H7 (cell line): ENCODE data around the gene RNF225. TPM values are rescaled to one million over a fixed set of nuclear protein-coding genes. Genes with fewer than 3 reads are reported as not detected.
"Not testable (repeated sequence)": the region's sequence is repeated elsewhere in the genome, so short reads cannot be mapped to it uniquely, and the experiment has no call there.

Experiments used
- DNase-seq: peaks from one replicate; pipeline ENCODE4 v3.0.0; 2012
- H3K27me3 ChIP-seq: 2 replicates; pipeline ENCODE4 v1.6.0; 2011; ENCODE audit warnings: mild to moderate bottlenecking, low read length; ENCODE audit not compliant: control insufficient read depth, insufficient read depth
- H3K36me3 ChIP-seq: replicated peaks from 2 replicates; pipeline ENCODE4 v1.5.1; 2011; ENCODE audit warnings: low read length; ENCODE audit not compliant: control insufficient read depth, insufficient read depth
- H3K4me3 ChIP-seq: 2 replicates; pipeline ENCODE4 v1.5.1; 2011; ENCODE audit warnings: low read depth, mild to moderate bottlenecking, control low read depth, low read length, moderate library complexity; ENCODE audit not compliant: insufficient read depth
- total RNA-seq: library from RNA; depleted of rRNA; stranded (reverse); fragments of >200 nt; shearing (Covaris generic); gene quantifications from 2 replicates; pipeline ENCODE4 v1.2.3, GENCODE V29; 2014

The RNF225 gene
- total RNA-seq, 1 experiment from 2014 or later = not detected

DNA sequence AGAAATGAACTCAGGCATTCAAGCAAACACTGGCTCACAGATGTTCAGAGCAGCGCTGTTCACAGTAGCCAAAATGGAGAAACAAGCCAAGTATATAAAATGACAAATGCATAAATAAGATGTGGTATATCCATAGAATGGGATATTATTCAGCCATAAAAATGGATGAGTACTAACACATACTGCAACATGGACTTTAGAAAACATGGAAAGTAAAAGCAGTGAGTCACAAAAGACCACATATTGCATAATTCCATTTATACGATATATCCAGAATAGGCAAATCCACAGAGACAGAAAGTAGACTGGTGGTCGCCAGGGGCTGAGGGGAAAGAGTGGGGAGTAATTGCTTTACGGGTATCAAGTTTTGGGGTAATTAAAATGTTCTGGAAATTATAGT, 21.3 kb upstream of the RNF225 start:
- DNase-seq = no peak
- Histone ChIP-seq H3K4me3 (no peak overlapping the region), H3K27me3 (no peaks in the 10 kb centered on the region), H3K36me3 (no peaks in the 10 kb centered on the region)

GRCh38 chr19:58376724-58377123, 18.7 kb upstream of the RNF225 start:
- not testable (repeated sequence) for H3K4me3 ChIP-seq, H3K27me3 ChIP-seq, DNase-seq, H3K36me3 ChIP-seq

DNA sequence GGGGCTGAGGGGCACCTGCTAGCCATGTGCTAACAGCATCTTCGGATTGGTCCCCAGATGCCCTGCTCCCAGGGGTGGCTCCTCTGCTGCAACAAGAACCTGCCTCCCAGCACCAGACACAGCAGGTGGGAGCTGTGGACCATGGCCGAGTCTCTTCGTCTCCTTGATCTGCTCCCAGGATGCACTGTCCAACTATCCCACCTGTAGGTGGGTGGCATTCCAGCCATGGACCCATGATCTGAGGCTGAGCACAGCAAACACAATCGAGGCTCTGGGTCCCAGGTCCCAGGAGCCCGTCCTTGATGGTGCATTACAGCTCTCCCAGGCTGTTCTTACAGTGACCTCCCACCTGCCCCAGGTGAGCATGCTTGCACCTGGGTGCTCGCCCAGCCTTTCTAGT, 16.2 kb upstream of the RNF225 start:
- no peaks in the 10 kb centered on the region for H3K36me3 ChIP-seq
- H3K27me3 ChIP-seq = no peaks in the 10 kb centered on the region
- DNase-seq = no peak
- no peak overlapping the region for H3K4me3 ChIP-seq

DNA sequence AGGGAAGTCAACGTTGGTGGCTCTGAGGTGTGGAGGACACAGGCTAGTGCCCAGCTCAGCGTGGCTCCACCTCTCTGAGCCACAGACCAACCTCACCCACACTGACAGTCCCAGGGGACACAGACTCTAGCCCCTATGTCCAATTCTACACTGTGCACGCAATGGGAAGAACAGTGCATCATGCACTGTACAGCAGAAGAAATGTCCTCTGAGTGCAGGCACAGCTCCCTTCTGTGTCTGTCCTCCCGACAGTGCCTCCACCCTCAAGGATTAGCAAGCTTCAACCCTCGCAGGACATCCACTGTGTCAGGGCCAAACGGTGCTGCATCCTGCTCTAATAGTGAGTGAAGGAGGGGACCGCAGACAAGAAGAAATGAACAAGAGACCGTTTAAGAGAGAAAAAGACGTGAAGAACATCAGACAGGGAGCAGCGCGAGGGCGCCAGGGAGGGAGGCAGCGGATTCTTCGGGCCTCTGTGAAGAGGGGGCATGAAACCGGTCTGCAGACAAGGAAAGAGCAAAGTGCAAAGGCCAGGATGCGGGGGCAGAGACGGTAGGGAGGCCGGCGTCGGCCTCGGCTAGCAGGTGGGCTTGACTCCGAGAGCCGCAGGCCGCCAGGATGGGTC, 15.3 kb upstream of the RNF225 start:
- Histone ChIP-seq H3K4me3 (peak overlapping the region; percentile 74), H3K36me3 (no peaks in the 10 kb centered on the region), H3K27me3 (no peaks in the 10 kb centered on the region)
- DNase-seq = no peak

- Histone ChIP-seq H3K4me3 (peak within 1 kb of the TSS; percentile 74), H3K27me3 (no peaks in the 10 kb centered on the region), H3K36me3 (no peaks in the 10 kb centered on the region)
- peak; percentile 97 for DNase-seq
Measured at GRCh38 chr19:58380662-58381459, 14.6 kb upstream of the RNF225 start, which contains the start of gene ZNF837. ZNF837 (minus strand) TSS chr19:58381030; CDS start chr19:58369332, 11,698 bp downstream.

DNA sequence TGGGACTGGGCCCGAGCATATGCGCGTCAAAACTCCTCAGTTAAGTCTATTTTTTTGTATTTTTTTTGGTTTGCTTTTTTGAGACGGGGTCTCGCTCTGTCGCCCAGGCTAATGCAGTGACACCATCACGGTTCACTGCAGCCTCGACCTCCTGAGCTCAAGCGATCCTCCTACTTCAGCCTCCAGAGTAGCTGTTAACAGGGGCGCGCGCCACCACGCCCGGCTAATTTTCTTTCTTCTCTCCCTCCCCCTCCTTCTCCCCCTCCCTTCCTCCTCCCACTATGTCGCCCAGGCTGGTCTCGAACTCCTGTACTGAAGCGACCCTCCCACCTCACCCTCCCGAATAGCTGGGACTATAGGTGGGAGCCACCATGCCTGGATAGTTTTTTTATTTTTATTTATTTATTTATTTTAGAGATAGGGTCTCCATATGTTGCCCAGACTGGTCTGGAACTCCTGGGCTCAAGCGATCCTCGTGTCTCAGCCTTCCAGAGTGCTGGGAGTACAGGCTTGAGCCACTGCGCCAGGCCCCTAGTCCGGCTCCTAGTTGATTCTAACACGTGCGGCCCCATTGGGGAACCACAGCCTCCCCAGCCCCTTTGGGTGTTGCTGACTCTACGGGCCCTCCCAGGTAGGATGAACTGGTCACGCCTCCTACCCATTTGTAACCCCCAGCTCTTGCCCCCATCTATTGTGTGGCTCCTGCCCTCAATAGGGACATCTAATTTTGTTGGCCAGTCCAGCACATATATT, 13.8 kb upstream of the RNF225 start:
- Histone ChIP-seq H3K36me3 (no peaks in the 10 kb centered on the region), H3K4me3 (peak overlapping the region; percentile 74), H3K27me3 (no peaks in the 10 kb centered on the region)
- no peak for DNase-seq

- H3K36me3 ChIP-seq = peaks cover 2% of the 10 kb centered on the region
- H3K4me3 ChIP-seq = no peak overlapping the region
- no peak for DNase-seq
- H3K27me3 ChIP-seq = no peaks in the 10 kb centered on the region
Measured at GRCh38 chr19:58382997-58383603, 12.4 kb upstream of the RNF225 start.

DNA sequence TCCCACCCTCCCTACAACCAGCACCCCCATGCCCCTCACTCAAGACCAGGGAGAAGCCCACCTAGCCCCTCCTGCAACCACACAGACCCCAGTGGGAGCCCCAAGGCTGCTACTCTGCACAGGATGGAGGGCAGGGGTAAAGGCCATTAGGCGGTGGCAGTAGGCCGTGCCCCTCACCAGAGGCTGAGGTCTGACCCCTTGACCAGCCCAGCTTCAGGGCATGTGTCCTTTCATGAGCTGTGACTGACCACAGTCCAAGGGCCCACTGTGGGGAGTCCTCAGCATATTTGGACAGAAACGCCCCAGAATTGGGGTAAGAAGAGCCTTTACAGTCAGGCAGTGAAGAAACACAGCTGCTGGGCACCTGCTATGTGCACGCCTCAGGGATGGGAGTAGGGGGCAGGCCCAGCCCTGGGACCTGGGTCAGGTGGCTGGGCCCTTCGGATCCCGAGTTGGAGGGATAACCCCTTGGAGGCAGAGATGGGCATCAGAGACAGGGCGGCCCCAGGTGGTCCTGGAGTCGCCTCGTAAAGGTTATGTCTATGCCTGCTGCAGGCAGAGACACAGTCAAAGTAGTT, 10.1 kb upstream of the RNF225 start:
- Histone ChIP-seq H3K27me3 (no peaks in the 10 kb centered on the region), H3K4me3 (peak overlapping the region; percentile 85; the same call in 1 of the 2 replicates), H3K36me3 (peaks cover 9% of the 10 kb centered on the region)
- no peak for DNase-seq

GRCh38 chr19:58385891-58386575, 9.4 kb upstream of the RNF225 start:
- Histone ChIP-seq H3K4me3 (peak overlapping the region; percentile 85), H3K36me3 (peaks cover 13% of the 10 kb centered on the region), H3K27me3 (no peaks in the 10 kb centered on the region)
- DNase-seq = peak; percentile 72

DNA sequence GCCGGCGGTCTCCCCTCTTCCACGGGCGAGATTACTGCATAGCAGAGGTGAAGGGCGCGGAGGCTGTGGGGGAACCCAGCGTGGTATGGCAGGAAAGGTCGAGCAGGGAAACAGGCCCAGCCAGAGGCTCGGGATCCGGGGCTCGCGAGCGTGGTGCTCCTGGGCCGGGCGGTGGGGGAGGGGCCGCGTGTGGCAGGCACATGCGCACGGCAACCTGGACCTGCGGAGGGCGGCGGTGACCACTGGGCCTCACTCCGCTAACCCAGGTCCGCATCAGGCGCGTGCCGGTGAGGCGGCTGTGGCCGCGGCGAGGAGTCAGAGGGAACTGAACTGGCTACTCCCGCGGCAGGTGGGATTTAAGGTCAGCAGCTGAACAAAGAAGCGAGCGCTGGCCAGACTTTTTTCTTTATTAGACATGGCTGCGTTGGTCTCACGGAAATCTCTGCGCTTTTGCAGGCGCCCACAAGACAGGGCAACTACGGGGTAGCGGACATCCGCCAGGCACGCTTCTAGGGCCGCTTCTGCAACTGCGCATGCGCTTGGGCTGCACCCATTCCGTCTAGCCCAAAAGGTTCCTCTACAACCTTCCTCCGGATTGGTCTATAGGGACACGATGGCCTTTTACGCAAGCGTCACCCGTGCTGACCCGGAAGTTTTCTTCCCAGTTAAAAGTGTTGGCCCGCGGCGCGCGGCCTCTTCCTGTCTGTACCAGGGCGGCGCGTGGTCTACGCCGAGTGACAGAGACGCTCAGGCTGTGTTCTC, 8.7 kb upstream of the RNF225 start, which contains the start of gene RPS5:
Gene RPS5 (plus strand): TSS at position 694 of the 762 bp plus-strand sequence. CDS start 869 bp downstream, outside the sequence.
- Histone ChIP-seq H3K27me3 (no peaks in the 10 kb centered on the region), H3K36me3 (peaks cover 15% of the 10 kb centered on the region), H3K4me3 (peak within 1 kb of the TSS; percentile 85)
- DNase-seq = peak; percentile 99

DNA sequence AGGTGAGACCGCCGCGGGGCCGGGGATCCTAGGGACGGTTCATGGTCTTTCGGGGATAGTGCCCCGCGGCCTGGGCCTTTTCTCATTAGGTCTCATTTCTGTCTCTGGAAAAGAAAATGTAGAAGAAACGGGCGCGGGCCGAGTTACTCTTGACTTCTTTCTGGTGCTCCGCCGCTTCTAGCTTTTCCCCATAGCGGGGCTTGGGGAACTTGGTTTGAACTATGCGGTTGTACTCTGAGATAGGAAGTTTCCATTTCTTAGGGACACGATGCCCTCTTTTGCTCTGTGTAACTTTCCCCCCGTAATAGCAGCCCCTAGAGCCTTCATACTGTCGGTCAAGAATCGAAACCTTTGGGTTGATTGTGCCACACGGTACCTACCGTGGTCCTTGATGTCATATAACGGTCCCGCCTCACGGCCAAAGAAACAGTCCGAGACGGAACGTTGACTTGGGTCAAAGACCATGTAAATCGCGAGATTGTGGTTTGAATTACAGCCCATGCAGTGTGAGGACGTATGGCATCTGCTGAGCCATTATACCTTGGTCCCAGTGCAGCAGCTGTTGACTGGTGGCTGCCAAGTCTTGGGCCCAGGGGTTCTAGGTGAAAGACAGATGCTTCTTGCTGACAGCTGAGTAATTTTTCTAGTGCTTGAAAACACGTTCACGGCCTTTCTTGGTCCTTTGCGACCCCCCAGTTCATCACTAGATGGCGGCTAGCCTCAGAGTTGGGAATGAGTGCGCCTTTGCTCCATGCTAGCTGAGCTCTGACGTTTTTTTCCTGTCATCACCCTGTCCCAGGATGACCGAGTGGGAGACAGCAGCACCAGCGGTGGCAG, 7.9 kb upstream of the RNF225 start:
- Histone ChIP-seq H3K4me3 (peak overlapping the region; percentile 85), H3K36me3 (peaks cover 17% of the 10 kb centered on the region), H3K27me3 (no peaks in the 10 kb centered on the region)
- no peak for DNase-seq

GRCh38 chr19:58388175-58388526, 7.3 kb upstream of the RNF225 start:
- Histone ChIP-seq H3K4me3 (peak overlapping the region; percentile 85), H3K36me3 (peaks cover 23% of the 10 kb centered on the region), H3K27me3 (no peaks in the 10 kb centered on the region)
- DNase-seq = no peak
